ENCODE results near the gene CT83. TPM values are rescaled to one million over a fixed set of nuclear protein-coding genes. Genes with fewer than 3 reads are reported as not detected.

CT83 gene
- total RNA-seq, 2 donors from 2014 or later = not detected

DNA sequence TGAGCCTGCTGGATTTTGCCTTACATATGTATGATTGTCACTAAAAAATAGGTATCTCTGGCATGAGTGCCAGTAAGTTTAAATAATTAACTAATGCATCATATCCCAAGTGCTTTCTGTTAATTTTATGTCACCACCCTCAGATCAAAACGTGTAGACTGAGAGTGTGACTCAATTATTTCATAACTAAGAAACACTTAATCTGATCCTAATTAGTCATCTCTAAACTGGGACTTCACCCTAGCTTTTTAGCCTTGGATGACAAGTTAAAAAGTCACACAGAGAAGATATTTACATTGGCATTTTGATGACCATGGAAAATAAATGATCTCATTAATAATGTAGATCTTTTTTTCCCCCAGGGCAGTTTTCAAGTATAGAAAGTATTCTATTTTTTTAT lies 49.5 kb downstream of the CT83 start:
- intact Hi-C loops (cut with DNase I) = loop anchor here (10.0 kb wide), 1 partner anchor 208 kb away; no protein-coding TSS in a partner anchor
- Histone ChIP-seq H3K4me1 (no peaks in the 10 kb centered on the region), H3K27ac (no peak overlapping the region), H3K9ac (ENCODE audit: low read depth in 2 of 2, low read length in 2 of 2) (no peak overlapping the region), H3K4me3 (no peak overlapping the region), H3K9me3 (no peaks in the 10 kb centered on the region), H3K27me3 (no peaks in the 10 kb centered on the region), H3K36me3 (no peaks in the 10 kb centered on the region)
- no peak for DNase-seq
- TF ChIP-seq, protein P1, sequence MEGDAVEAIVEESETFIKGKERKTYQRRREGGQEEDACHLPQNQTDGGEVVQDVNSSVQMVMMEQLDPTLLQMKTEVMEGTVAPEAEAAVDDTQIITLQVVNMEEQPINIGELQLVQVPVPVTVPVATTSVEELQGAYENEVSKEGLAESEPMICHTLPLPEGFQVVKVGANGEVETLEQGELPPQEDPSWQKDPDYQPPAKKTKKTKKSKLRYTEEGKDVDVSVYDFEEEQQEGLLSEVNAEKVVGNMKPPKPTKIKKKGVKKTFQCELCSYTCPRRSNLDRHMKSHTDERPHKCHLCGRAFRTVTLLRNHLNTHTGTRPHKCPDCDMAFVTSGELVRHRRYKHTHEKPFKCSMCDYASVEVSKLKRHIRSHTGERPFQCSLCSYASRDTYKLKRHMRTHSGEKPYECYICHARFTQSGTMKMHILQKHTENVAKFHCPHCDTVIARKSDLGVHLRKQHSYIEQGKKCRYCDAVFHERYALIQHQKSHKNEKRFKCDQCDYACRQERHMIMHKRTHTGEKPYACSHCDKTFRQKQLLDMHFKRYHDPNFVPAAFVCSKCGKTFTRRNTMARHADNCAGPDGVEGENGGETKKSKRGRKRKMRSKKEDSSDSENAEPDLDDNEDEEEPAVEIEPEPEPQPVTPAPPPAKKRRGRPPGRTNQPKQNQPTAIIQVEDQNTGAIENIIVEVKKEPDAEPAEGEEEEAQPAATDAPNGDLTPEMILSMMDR (IDR thresholded peaks at IDR 0.05) = no peak

Other genes starting within 250 kb of the CT83 start
- gene SLC6A14, start 26.4 kb downstream of the CT83 start, total RNA-seq = 1 to 10 TPM in 1 of 2 donors, under 1 TPM in 1; 0.82 to 1.8 TPM